ENCODE data around the gene GPR149.
A peak's percentile ranks its signal among the peaks of the same experiment; 100 is the strongest.

GPR149 gene

DNA sequence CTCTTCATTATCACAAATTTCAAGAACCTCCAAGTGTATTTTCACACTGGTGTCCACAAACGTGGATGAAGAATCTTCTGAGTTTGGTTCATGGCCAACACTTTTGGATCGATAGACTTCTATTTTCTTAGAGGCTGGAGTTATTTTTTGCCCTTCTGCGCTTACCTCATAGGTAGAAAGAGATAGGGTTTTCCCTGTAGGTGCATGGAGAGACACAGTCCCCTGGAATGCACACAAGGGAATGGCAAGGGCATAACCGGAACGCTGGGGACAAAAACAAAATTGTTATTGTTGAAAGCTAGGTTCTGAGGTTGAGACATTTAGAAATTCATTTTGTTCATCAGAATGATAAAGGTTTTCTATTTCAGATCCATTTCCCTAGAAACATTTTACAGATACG lies 92.0 kb downstream of the GPR149 start:
- no peak for TF ChIP-seq ZFX (IDR thresholded peaks at IDR 0.05)
- TF ChIP-seq, protein P1, sequence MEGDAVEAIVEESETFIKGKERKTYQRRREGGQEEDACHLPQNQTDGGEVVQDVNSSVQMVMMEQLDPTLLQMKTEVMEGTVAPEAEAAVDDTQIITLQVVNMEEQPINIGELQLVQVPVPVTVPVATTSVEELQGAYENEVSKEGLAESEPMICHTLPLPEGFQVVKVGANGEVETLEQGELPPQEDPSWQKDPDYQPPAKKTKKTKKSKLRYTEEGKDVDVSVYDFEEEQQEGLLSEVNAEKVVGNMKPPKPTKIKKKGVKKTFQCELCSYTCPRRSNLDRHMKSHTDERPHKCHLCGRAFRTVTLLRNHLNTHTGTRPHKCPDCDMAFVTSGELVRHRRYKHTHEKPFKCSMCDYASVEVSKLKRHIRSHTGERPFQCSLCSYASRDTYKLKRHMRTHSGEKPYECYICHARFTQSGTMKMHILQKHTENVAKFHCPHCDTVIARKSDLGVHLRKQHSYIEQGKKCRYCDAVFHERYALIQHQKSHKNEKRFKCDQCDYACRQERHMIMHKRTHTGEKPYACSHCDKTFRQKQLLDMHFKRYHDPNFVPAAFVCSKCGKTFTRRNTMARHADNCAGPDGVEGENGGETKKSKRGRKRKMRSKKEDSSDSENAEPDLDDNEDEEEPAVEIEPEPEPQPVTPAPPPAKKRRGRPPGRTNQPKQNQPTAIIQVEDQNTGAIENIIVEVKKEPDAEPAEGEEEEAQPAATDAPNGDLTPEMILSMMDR (conservative IDR thresholded peaks at IDR 0.05): no peak
- no peak overlapping the region; the same call in 1 of the 2 replicates for H3K27ac ChIP-seq

DNA sequence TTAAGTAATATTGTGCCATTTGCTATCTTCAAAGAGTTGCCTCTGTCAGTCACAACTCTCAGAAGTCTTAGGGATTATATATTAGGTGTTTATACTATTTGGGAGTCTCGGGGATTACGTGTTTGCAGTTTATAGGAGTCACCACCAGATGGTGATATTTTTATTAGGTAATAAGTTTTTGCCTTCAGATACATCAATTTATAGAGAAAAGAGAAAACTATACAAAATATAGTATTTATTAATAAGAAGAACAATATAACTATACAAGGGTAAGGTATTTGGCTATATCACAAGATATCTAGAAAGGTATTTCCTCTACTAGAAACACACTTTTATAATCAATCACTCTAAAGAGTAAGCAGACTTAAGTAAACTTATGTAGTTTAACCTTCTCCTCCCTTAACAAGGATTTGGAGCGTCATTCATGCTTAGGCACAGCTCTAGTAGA lies 95.0 kb downstream of the GPR149 start:
- no peak overlapping the region for H3K27ac ChIP-seq
- no peak for TF ChIP-seq ZFX (IDR thresholded peaks at IDR 0.05)
- TF ChIP-seq, protein P1 (conservative IDR thresholded peaks at IDR 0.05): peak; percentile 86

DNA sequence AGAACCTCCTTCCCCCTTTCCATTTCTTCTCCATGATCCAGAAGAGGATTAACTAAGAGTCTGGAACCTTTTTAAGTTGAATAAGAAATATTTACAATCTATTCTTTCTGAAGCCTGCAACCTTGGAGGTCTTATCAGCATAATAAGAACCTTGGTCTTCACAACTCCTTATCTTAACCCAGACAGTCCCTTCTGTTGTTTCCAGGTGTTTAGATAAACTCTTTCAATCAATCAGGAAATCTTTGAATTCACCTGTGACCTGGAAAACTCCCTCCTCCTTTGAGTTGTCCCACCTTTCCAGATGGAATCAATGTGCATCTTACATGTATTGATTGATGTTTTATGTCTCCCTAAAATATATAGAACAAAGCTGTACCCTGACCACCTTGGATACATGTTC lies 102.1 kb downstream of the GPR149 start:
- TF ChIP-seq, protein P1 (conservative IDR thresholded peaks at IDR 0.05): no peak
- no peak for TF ChIP-seq ZFX (IDR thresholded peaks at IDR 0.05)
- H3K27ac ChIP-seq: no peak overlapping the region

DNA sequence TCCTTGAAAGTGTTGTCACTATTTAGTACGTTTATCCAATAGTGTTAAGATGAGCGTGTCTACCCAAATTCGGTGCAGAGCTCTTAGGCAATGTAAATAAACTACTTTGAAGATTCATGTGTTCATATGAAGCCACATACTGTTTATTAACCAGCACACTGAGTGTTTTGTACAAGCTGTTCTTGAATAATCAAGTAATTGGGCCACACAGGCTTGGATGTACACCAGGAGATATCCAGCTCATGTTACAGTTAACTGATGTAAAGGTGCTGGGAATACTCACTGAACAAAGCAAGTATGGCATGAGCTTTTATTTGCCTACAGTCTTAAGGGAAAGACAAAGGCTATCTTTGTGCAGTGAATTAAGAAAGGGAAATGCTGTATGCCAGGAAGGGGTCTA lies 105.1 kb downstream of the GPR149 start:
- H3K27ac ChIP-seq: peak overlapping the region; percentile 93

DNA sequence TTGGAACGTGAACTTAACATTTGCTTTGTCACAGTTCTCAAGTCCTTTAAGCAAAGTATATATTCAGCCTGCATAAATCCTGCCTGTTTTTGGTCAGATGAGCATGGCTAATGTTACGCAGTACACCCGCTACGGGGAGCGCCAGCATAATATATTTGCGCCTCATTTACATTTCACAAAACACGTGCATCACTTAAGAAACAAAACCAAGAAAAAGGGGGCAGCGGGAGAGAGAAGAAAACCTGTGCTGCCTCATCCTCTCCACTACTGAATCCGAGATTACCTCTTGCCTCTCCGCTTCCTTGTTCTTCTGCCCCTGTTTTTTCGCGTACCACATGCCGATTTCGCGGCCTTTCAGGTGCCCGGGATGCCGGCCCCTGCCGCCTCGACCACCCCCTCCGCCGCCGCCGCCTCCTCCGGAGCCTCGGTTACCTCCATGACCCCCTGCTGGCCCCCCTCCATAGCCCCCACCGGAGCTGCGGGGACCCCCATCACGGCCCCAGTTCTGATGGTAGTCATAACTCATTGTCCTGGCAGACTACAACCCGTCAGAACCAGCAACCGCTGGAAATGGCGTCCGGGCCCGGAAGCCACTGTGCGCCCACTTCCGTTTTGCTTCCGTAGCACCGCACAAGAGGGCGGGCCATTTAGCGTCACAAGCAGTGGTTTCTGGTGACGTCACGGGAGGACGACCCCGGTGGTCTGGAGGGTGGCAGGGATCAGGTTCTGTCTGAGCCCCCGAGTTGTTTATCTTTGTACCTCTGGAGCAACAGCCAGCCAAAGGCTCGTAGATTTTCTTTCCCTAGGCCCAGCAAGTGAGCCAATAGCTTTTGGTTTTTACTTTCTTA lies 105.9 kb downstream of the GPR149 start, which contains the start of gene DHX36:
TSS of gene DHX36 (minus strand) at position 597 of the 848 bp plus-strand sequence. CDS start at position 526, 71 bp downstream.
- TF ChIP-seq, protein P1 (conservative IDR thresholded peaks at IDR 0.05): peak; percentile 25
- TF ChIP-seq ZFX (IDR thresholded peaks at IDR 0.05): peak; percentile 72; the same call in 1 of the 2 replicates
- H3K27ac ChIP-seq: peak within 1 kb of the TSS; percentile 93

More for the DNA sequence above, 105.1 kb downstream of the GPR149 start:
- TF ChIP-seq ZFX (IDR thresholded peaks at IDR 0.05): no peak
- TF ChIP-seq, protein P1 (conservative IDR thresholded peaks at IDR 0.05): no peak

DNA sequence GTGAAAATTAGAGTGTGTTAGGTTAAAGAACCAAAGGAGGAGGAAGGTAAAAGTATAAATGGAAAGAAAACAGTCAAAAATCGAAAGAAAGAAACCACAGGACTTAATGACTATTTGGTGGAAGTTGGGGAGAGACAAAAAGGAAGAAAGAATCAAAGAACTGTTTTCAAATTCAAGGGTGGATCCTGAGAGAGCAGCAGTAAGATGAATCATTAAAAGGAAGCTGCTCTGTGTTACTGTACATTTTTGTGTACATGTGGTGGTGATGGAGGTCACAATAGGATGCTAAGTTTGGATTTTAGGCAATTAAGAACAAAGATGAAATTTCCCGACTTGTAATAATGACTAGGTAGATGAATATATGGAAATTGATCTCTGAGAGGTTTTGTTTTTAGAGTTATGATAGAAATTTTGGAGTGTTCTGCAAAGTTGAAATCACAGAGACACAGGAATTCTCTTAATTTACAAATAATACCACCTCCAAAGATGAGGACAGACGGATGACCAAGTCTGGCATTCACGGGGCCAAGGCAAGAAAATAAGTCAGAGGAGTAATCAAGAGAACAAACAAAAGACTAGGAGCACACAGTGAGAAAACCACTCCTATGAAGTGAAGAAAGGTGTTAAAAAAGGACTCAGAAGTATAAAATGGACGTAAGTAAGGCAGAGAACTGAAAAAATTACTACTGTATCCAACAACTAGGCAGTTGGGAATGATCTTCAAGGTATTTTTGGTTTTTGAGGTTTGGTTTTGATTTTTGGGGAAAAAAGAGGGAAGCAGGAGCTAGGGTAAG lies 112.8 kb downstream of the GPR149 start:
- no peak for TF ChIP-seq ZFX (IDR thresholded peaks at IDR 0.05)
- TF ChIP-seq, protein P1 (conservative IDR thresholded peaks at IDR 0.05): no peak
- H3K27ac ChIP-seq: no peak overlapping the region
